HG02852 (cell line): ENCODE measurements around the gene ZNF138.
"Not testable (repeated sequence)": the region's sequence is repeated elsewhere in the genome, so short reads cannot be mapped to it uniquely, and the experiment has no call there.

Source experiments
- ATAC-seq: cut with Tn5 transposase; IDR thresholded peaks from one replicate; pipeline ENCODE4 v1.9.1; 2021; ENCODE audit warnings: mild to moderate bottlenecking, moderate library complexity; ENCODE audit not compliant: unreplicated experiment

Gene ZNF138

DNA sequence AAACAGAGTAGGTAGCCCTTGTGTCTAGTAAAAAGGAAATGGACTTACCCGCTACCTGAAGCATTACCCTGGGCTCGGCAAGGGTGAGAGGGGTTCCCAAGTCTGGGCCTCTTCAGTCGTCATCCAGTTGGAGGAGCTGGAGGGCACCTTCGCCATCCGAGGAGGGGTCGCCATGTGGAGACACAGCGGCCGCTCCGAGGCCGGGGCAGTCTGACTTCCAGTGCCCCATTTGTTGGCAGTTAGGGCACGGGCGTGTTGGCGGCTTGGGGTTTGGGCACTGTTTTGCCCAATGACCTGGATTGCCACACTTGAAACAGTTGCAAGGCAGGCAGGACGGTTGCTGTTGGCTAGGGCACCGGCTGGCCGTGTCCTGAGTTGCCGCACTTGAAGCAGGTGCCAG, 43.8 kb downstream of the ZNF138 start:
- ATAC-seq: not testable (repeated sequence)

DNA sequence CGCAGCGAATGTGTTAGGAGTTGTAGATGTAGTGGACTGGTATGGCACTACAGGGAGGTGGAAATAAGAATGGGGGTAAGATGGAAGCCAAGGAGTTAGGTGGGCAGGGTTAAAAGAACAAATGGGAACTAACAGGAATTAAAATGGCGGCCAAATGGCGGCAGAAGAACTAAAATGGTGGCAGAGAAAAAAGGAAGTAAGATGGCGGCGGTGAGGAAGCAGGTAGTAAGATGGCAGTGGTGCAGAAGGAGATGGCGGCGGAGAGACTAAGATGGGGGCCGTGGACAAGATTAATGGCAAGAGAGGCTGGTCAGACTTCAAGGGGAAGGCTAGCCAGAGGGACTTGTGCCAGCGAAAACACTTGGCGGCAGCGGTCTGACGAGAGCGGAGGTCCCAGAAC, 44.5 kb downstream of the ZNF138 start:
- no peak for ATAC-seq

DNA sequence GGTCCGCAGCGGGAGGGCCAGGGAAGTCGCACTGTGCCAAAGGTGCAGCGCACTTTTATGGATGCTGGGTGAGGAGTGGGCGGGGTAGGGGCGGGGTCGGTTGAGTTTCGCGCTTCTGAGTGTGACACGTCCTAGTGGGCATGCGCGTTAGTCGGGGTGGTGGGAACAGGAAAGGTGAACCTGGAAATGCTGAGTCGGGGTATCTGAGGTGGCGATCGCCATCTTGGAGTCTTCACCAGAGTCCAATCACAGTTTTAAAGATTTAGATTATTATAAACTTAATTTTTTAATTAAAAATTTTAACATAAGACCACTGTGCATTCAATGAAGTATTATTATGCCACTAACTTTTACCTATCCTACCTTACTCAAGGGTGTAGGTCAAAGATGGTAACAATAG, 45.7 kb downstream of the ZNF138 start:
- no peak for ATAC-seq

DNA sequence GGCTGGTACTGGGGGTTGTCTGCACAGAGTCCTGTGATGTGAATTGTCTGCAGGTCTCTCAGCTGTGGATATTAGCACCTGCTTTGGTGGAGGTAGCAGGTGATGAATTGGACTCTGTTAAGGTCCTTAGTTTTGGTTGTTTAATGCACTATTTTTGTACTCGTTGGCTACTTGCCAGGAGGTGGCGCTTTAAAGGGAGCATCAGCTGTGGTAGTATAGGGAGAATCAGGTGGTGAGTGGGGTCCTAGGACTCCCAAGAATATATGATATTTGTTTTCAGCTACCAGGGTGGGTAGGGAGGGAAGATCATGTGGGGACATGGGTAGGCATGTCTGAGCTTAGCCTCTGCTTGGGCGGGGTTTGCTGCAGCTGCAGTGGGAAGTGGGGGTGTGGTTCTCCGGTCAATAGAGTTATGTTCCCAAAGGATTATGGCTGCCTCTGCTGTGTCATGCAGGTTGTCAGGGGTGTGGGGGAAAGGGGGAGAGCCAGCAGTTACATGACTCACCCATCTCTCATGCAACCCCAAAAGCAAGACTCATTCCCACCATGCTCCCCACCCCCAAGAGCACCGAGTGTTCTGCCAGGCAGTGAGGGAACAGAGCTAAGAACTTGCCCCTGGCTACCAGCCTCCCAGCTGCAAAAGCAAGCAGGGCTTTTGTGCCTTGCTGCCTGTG, 55.2 kb downstream of the ZNF138 start:
- ATAC-seq: no peak

DNA sequence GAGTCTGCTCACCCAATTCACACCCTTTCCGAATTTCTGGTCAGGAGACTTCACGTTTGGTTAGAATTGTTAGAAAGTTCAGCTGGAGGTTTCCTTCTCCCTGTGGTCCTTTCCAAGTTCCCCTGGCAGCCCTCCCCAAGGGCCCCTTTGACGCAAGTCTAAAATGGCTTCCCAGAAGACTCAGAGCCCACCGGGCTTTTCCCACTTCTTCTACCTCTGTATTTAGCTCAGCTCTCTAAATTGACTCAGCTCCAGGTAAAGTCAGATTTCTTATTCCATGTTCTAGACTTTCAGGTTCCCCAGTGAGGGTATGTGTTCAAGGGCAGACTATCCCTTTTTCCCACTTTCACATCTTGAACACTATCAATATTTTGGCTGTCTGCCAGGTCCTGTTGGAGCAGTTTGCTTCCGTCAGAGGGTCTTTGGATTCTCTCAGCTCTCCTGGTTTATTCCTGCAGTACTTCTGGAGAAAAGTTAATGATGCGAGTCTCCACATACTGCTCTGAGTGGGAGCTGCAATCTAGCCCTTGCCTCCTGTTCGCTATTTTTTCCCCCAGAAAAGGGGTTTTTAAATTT, 55.8 kb downstream of the ZNF138 start:
- no peak for ATAC-seq

DNA sequence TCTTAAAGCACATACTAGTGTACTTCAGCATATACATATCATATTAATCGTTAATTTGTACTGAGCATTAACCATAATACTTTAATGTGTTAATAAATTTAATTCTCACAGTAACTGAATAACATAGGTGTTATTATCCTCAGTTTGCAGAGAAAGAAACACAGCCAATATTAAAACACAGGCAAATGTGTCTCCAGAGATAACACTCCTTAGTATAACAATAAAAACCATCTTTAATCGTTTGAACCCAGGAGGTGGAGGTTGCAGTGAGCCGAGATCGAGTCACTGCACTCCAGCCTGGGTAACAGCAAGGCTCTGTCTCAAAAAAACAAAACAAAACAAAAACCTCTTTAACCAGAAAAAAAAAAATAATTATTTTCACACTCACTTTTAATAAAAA, 59.5 kb downstream of the ZNF138 start:
- no peak for ATAC-seq

DNA sequence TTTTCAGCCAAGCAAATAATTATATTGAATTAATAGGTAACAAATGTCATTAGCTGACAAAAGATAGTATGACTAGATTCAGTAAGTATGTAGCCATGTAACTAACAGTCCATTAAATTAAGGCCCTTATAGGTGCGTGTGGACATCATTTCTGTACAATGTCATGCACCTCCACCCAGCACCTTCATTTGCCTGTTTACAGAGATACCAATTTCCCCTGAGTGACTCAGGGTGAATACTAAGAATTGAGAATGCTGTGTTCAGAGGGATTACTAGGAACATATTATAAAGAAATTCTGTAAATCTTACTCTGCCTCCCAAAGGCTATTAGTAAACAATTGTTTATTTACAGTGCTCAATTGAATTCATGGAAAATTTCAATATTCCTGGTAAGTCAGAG, 60.7 kb downstream of the ZNF138 start:
- no peak for ATAC-seq

DNA sequence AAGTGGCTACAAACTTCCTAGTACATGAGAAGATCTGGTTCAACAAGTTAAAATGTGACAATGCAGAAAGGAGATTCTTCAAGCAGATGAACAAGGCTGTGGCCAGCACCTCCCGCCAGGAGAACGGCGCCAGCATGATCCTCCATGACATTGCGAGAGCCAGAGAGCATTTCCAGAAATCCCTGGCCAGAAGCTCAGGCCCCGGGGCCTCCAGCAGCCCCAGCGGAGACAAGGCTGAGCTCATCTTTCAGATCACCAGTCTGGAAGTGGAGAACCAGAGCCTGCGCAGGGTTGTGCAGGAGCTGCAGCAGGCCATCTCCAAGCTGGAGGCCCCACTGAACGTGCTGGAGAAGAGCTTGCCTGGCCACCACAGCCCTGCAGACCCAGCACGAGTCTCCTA, 68.8 kb downstream of the ZNF138 start:
- ATAC-seq: no peak

DNA sequence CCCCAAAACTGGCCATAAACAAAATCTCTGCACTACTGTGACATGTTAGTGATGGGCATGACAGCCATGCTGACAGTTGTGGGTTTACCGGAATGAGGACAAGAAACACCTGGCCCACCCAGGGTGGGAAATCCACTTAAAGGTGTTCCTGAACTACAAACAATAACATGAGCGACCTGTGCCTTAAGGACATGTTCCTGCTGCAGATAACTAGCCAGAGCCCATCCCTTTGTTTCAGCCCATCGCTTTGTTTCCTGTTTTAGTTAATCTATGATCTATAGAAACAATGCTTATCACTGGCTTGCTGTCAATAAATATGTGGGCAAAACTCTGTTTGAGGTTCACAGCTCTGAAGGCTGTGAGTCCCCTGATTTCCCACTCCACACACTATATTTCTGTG, 69.3 kb downstream of the ZNF138 start:
- ATAC-seq: not testable (repeated sequence)

DNA sequence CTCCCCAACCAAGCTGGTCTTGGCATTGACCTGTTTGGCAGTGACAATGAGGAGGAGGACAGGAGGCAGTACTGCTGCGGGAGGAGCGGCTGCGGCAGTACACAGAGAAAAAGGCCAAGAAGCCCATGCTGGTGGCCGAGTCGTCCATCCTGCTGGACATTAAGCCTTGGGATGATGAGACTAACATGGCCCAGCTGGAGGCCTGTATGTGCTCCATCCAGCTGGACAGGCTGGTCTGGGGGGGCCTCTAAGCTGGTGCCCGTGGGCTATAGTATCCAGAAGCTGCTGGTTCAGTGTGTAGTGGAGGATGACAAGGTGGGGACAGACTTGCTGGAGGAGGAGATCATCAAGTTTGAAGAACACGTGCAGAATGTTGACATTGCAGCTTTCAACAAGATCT, 69.7 kb downstream of the ZNF138 start:
- ATAC-seq: no peak

DNA sequence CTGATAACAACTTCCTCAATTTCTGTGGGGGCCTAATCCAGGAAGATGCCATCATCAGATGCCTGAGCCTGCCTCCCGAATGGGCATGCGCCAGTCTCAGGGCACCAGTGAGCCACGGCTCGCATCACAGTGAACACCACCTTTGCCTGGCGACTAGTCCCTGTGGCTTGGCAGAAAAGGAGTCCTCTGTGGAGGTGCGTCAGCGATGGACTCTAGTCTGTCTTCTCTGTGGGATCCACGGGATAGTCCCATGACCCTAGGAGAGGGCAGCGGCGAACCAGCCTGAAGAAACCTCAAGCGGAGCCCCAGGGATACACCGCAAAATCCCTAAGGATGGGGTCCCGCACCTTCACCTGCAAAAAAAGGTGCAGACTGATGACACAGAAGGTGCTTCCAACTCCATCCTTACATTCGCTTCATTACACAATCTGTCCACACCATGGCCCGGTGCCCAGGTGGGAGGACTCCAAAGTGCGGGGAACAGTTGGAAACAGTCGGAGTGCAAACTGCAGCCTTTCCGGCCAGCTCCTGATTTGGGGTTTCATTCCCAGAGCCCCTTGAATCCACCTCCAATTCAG, 73.7 kb downstream of the ZNF138 start:
- ATAC-seq: no peak

DNA sequence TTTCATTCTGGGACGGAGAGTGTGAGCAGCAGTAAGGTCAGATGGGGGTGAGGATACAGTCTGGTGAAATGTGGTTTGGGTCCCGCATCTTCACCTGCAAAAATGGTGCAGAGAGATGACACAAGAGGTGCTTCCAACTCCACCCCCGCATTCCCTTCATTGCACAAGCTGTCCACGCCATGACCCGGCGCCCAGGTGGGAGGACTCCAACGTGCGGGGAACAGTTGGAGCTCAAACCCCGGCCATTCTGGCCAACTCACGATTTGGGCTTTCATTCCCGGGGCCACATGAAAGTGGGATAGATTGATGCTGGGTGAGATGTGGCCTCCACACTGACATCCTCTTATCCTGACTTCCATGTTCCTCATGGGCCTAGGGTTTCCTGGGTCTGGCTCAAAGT, 74.3 kb downstream of the ZNF138 start:
- no peak for ATAC-seq

DNA sequence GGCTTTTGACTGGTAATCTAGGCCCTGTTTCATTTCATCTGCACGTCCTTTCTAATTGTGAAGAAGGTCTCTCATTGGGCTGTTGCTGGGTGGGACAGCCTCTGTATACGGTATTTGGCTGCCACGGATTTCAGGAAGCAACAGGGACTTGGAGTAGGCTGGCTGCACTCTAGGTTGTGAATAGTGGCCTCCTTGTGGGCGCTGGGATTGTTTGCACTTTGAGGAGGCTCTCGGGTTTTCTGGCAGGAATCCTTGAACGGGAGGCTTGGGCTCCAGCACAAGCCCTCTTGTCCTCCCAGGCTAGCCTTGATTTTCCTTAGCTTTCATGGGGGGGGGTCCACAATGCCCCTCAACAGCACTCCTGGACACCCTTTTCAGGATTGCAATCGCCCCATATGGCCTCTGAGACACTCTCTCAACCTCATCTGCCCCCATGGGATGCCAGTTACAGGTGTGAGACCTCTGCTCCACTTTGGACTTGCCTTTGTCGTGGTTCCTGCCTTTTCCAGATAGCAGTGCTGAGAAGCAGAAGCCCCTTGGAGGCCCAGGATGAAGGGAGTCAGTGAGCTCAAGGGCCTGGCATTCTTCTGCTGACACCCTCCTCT, 75.0 kb downstream of the ZNF138 start:
- no peak for ATAC-seq

DNA sequence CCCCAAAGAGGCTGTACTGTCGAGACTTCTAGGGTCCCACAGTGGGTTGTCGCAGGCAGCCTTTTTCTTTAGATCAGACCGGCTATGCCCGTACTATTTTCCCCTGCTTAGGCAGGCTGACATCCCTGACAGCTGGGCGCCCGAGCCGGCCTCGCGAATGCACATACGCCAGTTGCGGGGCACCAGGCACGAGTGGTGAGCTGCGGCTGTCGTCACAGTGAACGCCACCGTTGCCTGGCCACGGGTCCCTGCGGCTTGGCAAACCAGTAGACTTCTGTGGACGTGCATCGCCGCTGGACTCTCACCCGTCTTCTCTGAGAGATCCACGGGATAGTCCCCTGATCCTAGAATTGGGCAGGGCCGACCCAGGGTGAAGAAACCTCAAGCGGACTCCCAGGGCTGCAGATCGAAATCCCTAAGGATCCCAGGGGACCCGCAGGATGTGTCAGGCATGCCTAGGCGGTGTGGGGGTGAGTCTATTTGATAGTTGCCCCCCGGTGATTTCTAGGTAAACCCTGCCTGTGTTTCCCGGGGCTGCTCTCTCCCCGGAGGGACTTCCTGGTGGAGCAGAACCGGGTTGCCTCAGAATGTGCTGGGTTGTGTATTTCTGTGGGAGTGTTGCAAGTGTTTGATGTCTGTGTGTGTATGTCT, 75.8 kb downstream of the ZNF138 start:
- ATAC-seq: no peak

DNA sequence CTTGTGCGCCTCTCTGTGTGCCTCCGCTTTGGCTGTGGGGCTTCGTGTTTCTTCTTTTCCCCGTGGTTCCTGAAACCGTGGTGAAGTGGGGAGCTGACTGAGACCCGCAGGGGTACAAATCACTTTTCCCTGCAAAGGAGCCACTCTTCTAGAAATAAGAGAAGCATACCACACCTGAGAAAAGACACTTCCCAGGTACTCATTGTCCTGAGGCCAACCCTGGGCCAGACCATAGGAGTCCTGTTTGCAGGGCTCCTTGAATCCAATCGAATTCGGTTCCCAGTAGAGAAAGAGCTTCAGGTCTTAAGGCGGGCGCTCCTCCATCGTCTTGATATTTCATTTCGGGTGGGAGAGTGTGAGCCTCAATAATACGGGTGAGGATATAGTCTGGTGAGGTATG, 76.4 kb downstream of the ZNF138 start:
- ATAC-seq: no peak

DNA sequence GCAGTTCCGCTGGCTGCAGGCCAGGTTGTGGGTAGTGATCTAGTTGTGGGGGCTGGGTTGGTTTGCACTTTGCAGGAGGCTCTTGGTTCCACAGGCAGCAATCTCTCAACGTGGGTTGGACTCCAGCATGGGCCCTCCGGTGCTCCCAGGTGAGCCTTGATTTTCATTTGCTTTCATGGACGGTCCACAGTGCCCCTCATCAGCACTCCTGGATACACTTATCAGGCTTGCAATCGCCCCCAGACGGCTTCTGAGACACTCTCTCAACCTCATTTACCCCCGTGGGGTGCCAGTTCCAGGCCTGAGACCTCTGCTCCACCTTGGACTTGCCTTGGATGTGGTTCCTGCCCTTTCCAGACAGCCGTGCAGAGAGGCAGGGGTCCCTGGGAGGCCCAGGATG, 77.5 kb downstream of the ZNF138 start:
- no peak for ATAC-seq

DNA sequence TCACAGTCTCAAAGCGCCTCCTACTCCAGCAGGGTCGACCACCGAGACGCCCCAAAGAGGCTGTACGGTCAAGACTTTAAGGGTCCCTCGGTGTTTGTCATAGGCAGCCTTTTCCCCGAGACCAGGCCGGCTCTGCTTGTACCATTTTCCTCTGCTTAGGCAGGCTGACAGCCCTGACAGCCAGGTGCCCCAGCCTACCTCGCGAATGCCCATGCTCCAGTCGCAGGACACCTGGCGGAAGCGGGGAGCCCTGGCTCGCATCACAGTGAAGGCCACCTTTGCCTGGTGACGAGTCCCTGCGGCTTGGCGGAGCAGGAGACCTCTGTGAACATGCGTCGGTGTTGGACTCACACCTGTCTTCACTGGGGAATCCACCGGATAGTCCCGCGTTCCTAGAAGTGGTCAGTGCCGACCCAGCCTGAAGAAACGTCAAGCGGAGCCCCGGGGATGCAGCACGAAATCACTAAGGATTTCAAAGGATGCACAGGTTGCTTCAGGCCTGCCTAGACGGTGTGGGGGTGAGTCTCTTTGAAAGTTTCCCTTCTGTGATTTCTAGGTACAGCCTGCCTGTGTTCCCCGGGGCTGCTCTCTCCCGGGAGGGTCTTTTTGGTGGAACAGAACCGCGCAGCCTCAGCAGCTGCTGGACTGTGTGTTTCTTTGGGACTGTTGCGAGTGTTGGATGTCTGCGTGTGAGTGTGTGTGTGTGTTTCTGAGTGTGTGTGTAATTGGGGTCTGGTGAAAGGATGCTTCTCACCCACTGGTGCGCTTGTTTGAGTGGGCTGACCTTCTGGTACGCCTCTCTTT, 78.3 kb downstream of the ZNF138 start:
- ATAC-seq: no peak

DNA sequence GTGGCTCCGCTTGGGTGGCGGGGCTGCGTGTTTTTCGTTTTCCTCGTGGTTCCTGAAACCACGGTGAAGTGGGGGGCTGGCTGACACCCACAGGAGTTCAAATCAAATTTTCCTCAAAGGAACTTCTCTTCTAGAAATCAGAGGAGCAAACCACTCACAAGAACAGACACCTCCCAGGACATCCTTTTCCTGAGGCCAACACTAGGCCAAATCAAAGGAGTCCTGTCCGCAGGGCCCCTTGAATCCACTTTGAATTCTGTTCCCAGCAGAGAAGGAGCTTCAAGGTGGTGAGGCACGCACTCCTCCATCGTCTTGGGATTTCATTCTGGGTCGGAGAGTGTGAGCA, 78.9 kb downstream of the ZNF138 start:
- no peak for ATAC-seq

DNA sequence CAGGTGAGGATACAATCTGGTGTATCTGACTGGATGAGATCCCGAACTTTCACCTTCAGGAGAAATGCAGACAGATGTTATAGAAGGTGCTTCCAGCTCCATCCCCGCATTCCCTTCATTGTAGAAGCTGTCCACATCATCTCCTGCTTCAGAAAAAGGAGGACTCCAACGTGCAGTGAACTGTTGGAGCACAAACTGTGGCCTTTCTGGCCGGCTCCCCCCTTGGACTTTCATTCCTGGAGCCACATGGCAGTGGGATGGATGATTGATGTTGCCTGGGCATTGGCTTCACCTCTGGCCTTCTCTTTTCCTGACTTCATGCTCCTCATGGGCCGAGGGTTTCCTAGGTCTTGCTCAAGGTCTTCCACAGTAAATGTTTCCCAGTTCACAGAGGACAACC, 79.3 kb downstream of the ZNF138 start:
- no peak for ATAC-seq

DNA sequence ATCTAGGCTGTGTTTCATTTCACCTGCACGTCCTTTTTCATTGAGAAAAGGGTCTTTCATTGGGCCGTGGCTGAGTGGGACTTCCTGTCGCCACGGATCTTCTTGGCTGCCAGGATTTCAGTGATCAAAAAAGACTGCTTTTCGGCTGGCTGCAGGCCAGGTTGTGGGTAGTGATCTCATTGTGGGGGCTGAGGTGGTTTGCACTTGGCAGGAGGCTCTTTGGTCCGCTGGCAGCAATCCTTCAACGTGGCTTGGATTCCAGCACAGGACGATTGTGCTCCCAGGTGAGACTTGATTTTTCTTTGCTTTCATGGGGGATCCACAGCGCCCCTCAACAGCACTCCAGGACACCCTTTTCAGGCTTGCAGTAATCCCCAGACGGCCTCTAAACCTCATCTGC, 79.9 kb downstream of the ZNF138 start:
- no peak for ATAC-seq

DNA sequence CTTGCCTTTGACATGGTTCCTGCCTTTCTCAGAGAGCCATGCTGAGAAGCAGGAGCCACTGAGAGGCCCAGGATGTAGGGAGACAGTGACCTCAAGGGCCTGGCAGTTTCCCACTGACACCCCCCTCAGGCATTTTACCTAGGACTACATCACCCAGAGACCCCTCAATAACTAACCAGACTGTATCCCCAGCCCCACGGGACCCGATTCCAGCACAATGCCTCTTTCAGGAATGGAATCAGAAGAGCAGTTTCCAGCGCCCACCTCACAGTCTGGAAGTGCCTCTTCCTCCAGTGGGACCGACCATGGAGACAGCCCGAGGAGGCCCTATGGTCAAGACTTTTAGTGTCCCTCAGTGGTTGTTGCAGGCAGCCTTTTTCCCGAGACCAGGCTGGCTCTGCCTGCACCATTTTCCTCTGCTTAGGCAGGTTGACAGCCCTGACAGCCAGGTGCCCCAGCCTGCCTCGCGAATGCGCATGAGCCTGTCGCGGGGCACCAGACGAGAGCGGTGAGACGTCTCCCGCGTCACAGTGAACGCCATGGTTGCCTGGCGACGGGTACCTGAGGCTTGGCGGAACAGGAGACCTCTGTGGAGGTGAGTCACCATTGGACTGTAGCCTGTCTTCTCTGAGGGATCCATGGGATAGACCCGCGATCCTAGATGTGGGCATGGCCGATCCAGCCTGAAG, 80.5 kb downstream of the ZNF138 start:
- no peak for ATAC-seq
